DMS53 treated with DMSO at 0.1 percent for 48 hours (cell line): ENCODE results near the gene CGREF1.

Experiments
- DNase-seq: peaks from one replicate; lab custom pipeline; 2025; ENCODE audit not compliant: unreplicated experiment; lab: John Stamatoyannopoulos, UW

CGREF1 gene

GRCh38 chr2:27050996-27051901, 67.7 kb downstream of the CGREF1 start, which contains the start of gene AGBL5:
Gene AGBL5, plus strand, starts transcription at chr2:27051668. Its CDS starts 1,291 bp downstream, at chr2:27052959.
- peak; percentile 87 for DNase-seq
